ENCODE measurements around the gene SH2D6. TPM values are rescaled to one million over a fixed set of nuclear protein-coding genes. Genes with fewer than 3 reads are reported as not detected.

The SH2D6 gene
- total and polyA plus RNA-seq, 9 of the 15 experiments (the other 6 are each of a cell fraction or from before 2014, with no cell fraction given), result 0.07 to 0.76 (median 0.33) TPM; not detected in 2

- TF ChIP-seq ATF3 (IDR thresholded peaks at IDR 0.05) (peak; percentile 82), ATF3 (CRISPR knock-in tag; conservative IDR thresholded peaks at IDR 0.05) (no peak), BRCA1 (IDR thresholded peaks at IDR 0.05) (no peak), BRCA1 (CRISPR knock-in tag; IDR thresholded peaks at IDR 0.05) (no peak), ZNF146 (CRISPR knock-in tag; IDR thresholded peaks at IDR 0.05; ENCODE audit: unreplicated experiment) (no peak), ZNF644 (tag; IDR thresholded peaks at IDR 0.05; ENCODE audit: low read depth) (no peak), POLR3A (IDR thresholded peaks at IDR 0.05; ENCODE audit: borderline replicate concordance, extremely low read depth, insufficient read depth, insufficient read length) (no peak), ZNF232 (CRISPR knock-in tag; IDR thresholded peaks at IDR 0.05) (no peak), SMAD1 (IDR thresholded peaks at IDR 0.05; ENCODE audit: low read depth, low read length, partially characterized antibody) (no peak), ZFP1 (CRISPR knock-in tag; IDR thresholded peaks at IDR 0.05) (no peak), U2AF1 (optimal IDR thresholded peaks at IDR 0.05; ENCODE audit: low read depth, low read length) (no peak), CEBPG (CRISPR knock-in tag; IDR thresholded peaks at IDR 0.05) (peak; percentile 66), CEBPG (tag; conservative IDR thresholded peaks at IDR 0.05 in 1 of 2, IDR thresholded peaks at IDR 0.05 in 1 of 2) (peak; percentile 72 to 80), EP400 (IDR thresholded peaks at IDR 0.05) (peak; percentile 43; the same call in 1 of the 2 replicates), ZFP91 (CRISPR knock-in tag; IDR thresholded peaks at IDR 0.05) (no peak), PCBP2 (IDR thresholded peaks at IDR 0.05; ENCODE audit: low read depth, low read length, poor library complexity, severe bottlenecking) (no peak), MYNN (IDR thresholded peaks at IDR 0.05) (no peak), MYNN (CRISPR knock-in tag; IDR thresholded peaks at IDR 0.05) (no peak), FOXK2 (conservative IDR thresholded peaks at IDR 0.05 in 1 of 2, IDR thresholded peaks at IDR 0.05 in 1 of 2; ENCODE audit: low read depth in 2 of 2) (peak; percentile 20 to 58; a peak in 1 of 4 replicates), CXXC5 (CRISPR knock-in tag; IDR thresholded peaks at IDR 0.05) (peak; percentile 54), TRIM24 (IDR thresholded peaks at IDR 0.05) (peak in 1 of 2 experiments; percentile 64; a peak in 2 of 4 replicates), ARID1B (IDR thresholded peaks at IDR 0.05) (peak; percentile 50), SPI1 (IDR thresholded peaks at IDR 0.05; ENCODE audit: borderline replicate concordance, low read depth, low read length) (no peak), TCF3 (CRISPR knock-in tag; IDR thresholded peaks at IDR 0.05) (peak; percentile 57), MNT (conservative IDR thresholded peaks at IDR 0.05) (0 out of 4 replicates have a peak, but pooled peaks of 1 of the 2 experiments have one; percentile 21), FOSL1 (tag; conservative IDR thresholded peaks at IDR 0.05) (peak; percentile 38; the same call in 1 of the 2 replicates), POLR2AphosphoS2 (IDR thresholded peaks at IDR 0.05; ENCODE audit: low read length) (no peak)
Measured at GRCh38 chr2:85468704-85469349, 50.3 kb downstream of the SH2D6 start (continued).

Data from K562 (cell line).